ENCODE results near the gene ABCA7.

- TF ChIP-seq, protein P1, sequence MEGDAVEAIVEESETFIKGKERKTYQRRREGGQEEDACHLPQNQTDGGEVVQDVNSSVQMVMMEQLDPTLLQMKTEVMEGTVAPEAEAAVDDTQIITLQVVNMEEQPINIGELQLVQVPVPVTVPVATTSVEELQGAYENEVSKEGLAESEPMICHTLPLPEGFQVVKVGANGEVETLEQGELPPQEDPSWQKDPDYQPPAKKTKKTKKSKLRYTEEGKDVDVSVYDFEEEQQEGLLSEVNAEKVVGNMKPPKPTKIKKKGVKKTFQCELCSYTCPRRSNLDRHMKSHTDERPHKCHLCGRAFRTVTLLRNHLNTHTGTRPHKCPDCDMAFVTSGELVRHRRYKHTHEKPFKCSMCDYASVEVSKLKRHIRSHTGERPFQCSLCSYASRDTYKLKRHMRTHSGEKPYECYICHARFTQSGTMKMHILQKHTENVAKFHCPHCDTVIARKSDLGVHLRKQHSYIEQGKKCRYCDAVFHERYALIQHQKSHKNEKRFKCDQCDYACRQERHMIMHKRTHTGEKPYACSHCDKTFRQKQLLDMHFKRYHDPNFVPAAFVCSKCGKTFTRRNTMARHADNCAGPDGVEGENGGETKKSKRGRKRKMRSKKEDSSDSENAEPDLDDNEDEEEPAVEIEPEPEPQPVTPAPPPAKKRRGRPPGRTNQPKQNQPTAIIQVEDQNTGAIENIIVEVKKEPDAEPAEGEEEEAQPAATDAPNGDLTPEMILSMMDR (IDR thresholded peaks at IDR 0.05), result no peak
- no peak for TF ChIP-seq POLR2A (IDR thresholded peaks at IDR 0.05)
Observed at GRCh38 chr19:1050989-1051788, 11.3 kb downstream of the ABCA7 start.

Measured in uterus (tissue), 2 donors.